Measurements from ENCODE around the gene ZNF615. TPM values are rescaled to one million over a fixed set of nuclear protein-coding genes. Genes with fewer than 3 reads are reported as not detected.

The ZNF615 gene
- total and polyA plus RNA-seq, 2 donors (not counting 1 experiment from before 2014, with no cell fraction given) = 7.8 to 14.7 TPM

GRCh38 chr19:52007451-52007805 lies 583 bp downstream of the ZNF615 start:
- H3K4me3 ChIP-seq (replicated peaks in 1 of 4; ENCODE audit: control extremely low read depth in 1 of 4, insufficient read depth in 1 of 4, low read depth in 3 of 4, low read length in 4 of 4) = peak overlapping the region; percentile 87 to 98 (median 96)
- H3K4me1 ChIP-seq (ENCODE audit: control insufficient read depth, extremely low read depth, insufficient read depth, low read length) = no peaks in the 10 kb centered on the region
- peak overlapping the region; percentile 78 for H3K4me2 ChIP-seq (ENCODE audit: extremely low read depth, insufficient read depth, low read length)
- no peaks in the 10 kb centered on the region for H3K36me3 ChIP-seq (ENCODE audit: control insufficient read depth, insufficient read depth, low read length)
- H3K9ac ChIP-seq (ENCODE audit: insufficient read depth, low read length) = peak overlapping the region; percentile 54
- H3K9me3 ChIP-seq (ENCODE audit: control insufficient read depth, insufficient read depth, low read depth, low read length) = no peaks in the 10 kb centered on the region
- TF ChIP-seq EZH2 (IDR thresholded peaks at IDR 0.05; ENCODE audit: low read length, missing control alignments) (no peak), CTCF (conservative IDR thresholded peaks at IDR 0.05 in 1 of 2, IDR thresholded peaks at IDR 0.05 in 1 of 2; ENCODE audit: low read depth in 1 of 2, low read length in 2 of 2) (no peak)
- DNase-seq (ENCODE audit: low read depth in 2 of 2) = peak in 1 of 2 donors; percentile 8
- H4K20me1 ChIP-seq (ENCODE audit: control insufficient read depth, extremely low read depth, insufficient read depth, low read length) = no peaks in the 10 kb centered on the region
- H3K27ac ChIP-seq (ENCODE audit: insufficient read depth, low read length) = peak overlapping the region; percentile 80
- H3K79me2 ChIP-seq (ENCODE audit: control insufficient read depth, insufficient read depth, low read length) = no peaks in the 10 kb centered on the region
- peak overlapping the region; percentile 100 for H2AFZ ChIP-seq (ENCODE audit: low read length)
- no peaks in the 10 kb centered on the region for H3K27me3 ChIP-seq (ENCODE audit: control insufficient read depth, insufficient read depth, low read length)

- no peaks in the 10 kb centered on the region for H3K36me3 ChIP-seq (ENCODE audit: control insufficient read depth, insufficient read depth, low read length)
- no peaks in the 10 kb centered on the region for H3K79me2 ChIP-seq (ENCODE audit: control insufficient read depth, insufficient read depth, low read length)
- no peak for TF ChIP-seq CTCF (conservative IDR thresholded peaks at IDR 0.05 in 1 of 2, IDR thresholded peaks at IDR 0.05 in 1 of 2; ENCODE audit: low read depth in 1 of 2, low read length in 2 of 2)
- no peak for TF ChIP-seq EZH2 (IDR thresholded peaks at IDR 0.05; ENCODE audit: low read length, missing control alignments)
These were observed 13.9 kb downstream of the ZNF615 start for GRCh38 chr19:51994048-51994644.

GRCh38 chr19:51993422-51993821 lies 14.6 kb downstream of the ZNF615 start:
- Histone ChIP-seq H3K79me2 (ENCODE audit: control insufficient read depth, insufficient read depth, low read length) (no peaks in the 10 kb centered on the region), H3K9ac (ENCODE audit: insufficient read depth, low read length) (no peak overlapping the region), H3K4me2 (ENCODE audit: extremely low read depth, insufficient read depth, low read length) (no peak overlapping the region), H3K27ac (ENCODE audit: insufficient read depth, low read length) (no peak overlapping the region), H3K4me3 (replicated peaks in 1 of 4; ENCODE audit: control extremely low read depth in 1 of 4, insufficient read depth in 1 of 4, low read depth in 3 of 4, low read length in 4 of 4) (no peak overlapping the region), H3K36me3 (ENCODE audit: control insufficient read depth, insufficient read depth, low read length) (no peaks in the 10 kb centered on the region), H2AFZ (ENCODE audit: low read length) (no peak overlapping the region), H3K4me1 (ENCODE audit: control insufficient read depth, extremely low read depth, insufficient read depth, low read length) (no peaks in the 10 kb centered on the region), H3K27me3 (ENCODE audit: control insufficient read depth, insufficient read depth, low read length) (no peaks in the 10 kb centered on the region), H4K20me1 (ENCODE audit: control insufficient read depth, extremely low read depth, insufficient read depth, low read length) (no peaks in the 10 kb centered on the region), H3K9me3 (ENCODE audit: control insufficient read depth, insufficient read depth, low read depth, low read length) (peaks cover 4% of the 10 kb centered on the region)
- TF ChIP-seq CTCF (conservative IDR thresholded peaks at IDR 0.05 in 1 of 2, IDR thresholded peaks at IDR 0.05 in 1 of 2; ENCODE audit: low read depth in 1 of 2, low read length in 2 of 2) (no peak), EZH2 (IDR thresholded peaks at IDR 0.05; ENCODE audit: low read length, missing control alignments) (no peak)
- DNase-seq (ENCODE audit: low read depth in 2 of 2) = no peak

More at GRCh38 chr19:51994048-51994644, 13.9 kb downstream of the ZNF615 start:
- Histone ChIP-seq H3K27ac (ENCODE audit: insufficient read depth, low read length) (no peak overlapping the region), H3K27me3 (ENCODE audit: control insufficient read depth, insufficient read depth, low read length) (no peaks in the 10 kb centered on the region), H2AFZ (ENCODE audit: low read length) (no peak overlapping the region), H3K4me2 (ENCODE audit: extremely low read depth, insufficient read depth, low read length) (no peak overlapping the region), H3K4me1 (ENCODE audit: control insufficient read depth, extremely low read depth, insufficient read depth, low read length) (no peaks in the 10 kb centered on the region), H4K20me1 (ENCODE audit: control insufficient read depth, extremely low read depth, insufficient read depth, low read length) (no peaks in the 10 kb centered on the region), H3K9me3 (ENCODE audit: control insufficient read depth, insufficient read depth, low read depth, low read length) (peaks cover 4% of the 10 kb centered on the region), H3K9ac (ENCODE audit: insufficient read depth, low read length) (no peak overlapping the region), H3K4me3 (replicated peaks in 1 of 4; ENCODE audit: control extremely low read depth in 1 of 4, insufficient read depth in 1 of 4, low read depth in 3 of 4, low read length in 4 of 4) (no peak overlapping the region)
- DNase-seq (ENCODE audit: low read depth in 2 of 2) = peak in 1 of 2 donors; percentile 10
